Measurements from ENCODE around the gene ZNF436. TPM values are rescaled to one million over a fixed set of nuclear protein-coding genes. Genes with fewer than 3 reads are reported as not detected.

The ZNF436 gene
- total and polyA plus RNA-seq, 2 donors (not counting 3 experiments of a cell fraction or from before 2014, with no cell fraction given), result 6.5 to 14.0 TPM

- Histone ChIP-seq H3K79me2 (ENCODE audit: control insufficient read depth, insufficient read depth, low read length) (no peaks in the 10 kb centered on the region), H3K27me3 (ENCODE audit: control insufficient read depth in 2 of 2, insufficient read depth in 2 of 2, low read length in 2 of 2) (no peaks in the 10 kb centered on the region), H3K9me1 (replicated peaks; ENCODE audit: control insufficient read depth, extremely low read depth, insufficient read depth, low read length) (no peaks in the 10 kb centered on the region), H3K36me3 (ENCODE audit: control insufficient read depth in 2 of 2, extremely low read depth in 1 of 2, insufficient read depth in 2 of 2, low read length in 2 of 2) (peaks cover 10 to 18% of the 10 kb centered on the region in 2 experiments), H3K4me2 (ENCODE audit: insufficient read depth, low read length) (no peak overlapping the region), H3K9ac (replicated peaks; ENCODE audit: extremely low read depth, insufficient read depth, low read length) (no peak overlapping the region), H2AFZ (ENCODE audit: low read depth, low read length) (no peak overlapping the region), H3K27ac (ENCODE audit: insufficient read depth, low read depth, low read length) (no peak overlapping the region), H3K4me1 (ENCODE audit: control insufficient read depth, extremely low read depth, insufficient read depth, low read length) (no peaks in the 10 kb centered on the region), H3K4me3 (replicated peaks in 1 of 3; ENCODE audit: insufficient read depth in 1 of 3, low read depth in 1 of 3, low read length in 3 of 3) (no peak overlapping the region), H4K20me1 (replicated peaks; ENCODE audit: control insufficient read depth, extremely low read depth, insufficient read depth, low read length) (no peaks in the 10 kb centered on the region), H3K9me3 (replicated peaks; ENCODE audit: control insufficient read depth, insufficient read depth, low read length) (peaks cover 12% of the 10 kb centered on the region)
- no peak for FAIRE-seq
- no TSS peak for BruUV-seq (replicated peaks)
- intact Hi-C loops (cut with micrococcal nuclease), result no loop called here
- dilution Hi-C loops (cut with MboI; ENCODE audit: extremely low pct_ligation_motif_present, low sequenced_read_pairs), result no loop called here
- ChIA-PET POLR2A (interaction anchor here (1.0 kb wide), 1 partner anchor 12 kb away, joined by 5 read pairs; the partner anchor contains the start of gene HNRNPR), CTCF (interaction anchor here (1.3 kb wide), 2 partner anchors 9 to 47 kb away, joined by 4 to 6 read pairs; no protein-coding TSS in a partner anchor)
- TF ChIP-seq FOS (IDR thresholded peaks at IDR 0.05; ENCODE audit: borderline replicate concordance, insufficient read depth, low read length) (no peak), GATA2 (IDR thresholded peaks at IDR 0.05; ENCODE audit: insufficient read depth, insufficient read length, low read depth, low read length) (no peak), EZH2 (IDR thresholded peaks at IDR 0.05; ENCODE audit: borderline replicate concordance, low read depth, low read length, severe bottlenecking) (no peak), POLR2A (IDR thresholded peaks at IDR 0.05; ENCODE audit: low read depth, low read length) (no peak), MYC (IDR thresholded peaks at IDR 0.05; ENCODE audit: low read depth, low read length) (no peak), JUN (IDR thresholded peaks at IDR 0.05; ENCODE audit: borderline replicate concordance, insufficient read depth, insufficient read length, low read depth) (no peak), MAX (IDR thresholded peaks at IDR 0.05; ENCODE audit: insufficient read depth, insufficient read length) (no peak), POLR2AphosphoS5 (IDR thresholded peaks at IDR 0.05; ENCODE audit: insufficient read depth, low read depth, low read length) (no peak)
- no peak for DNase-seq (ENCODE audit: low read depth, low spot score)
Measured at GRCh38 chr1:23356471-23357137, 13.0 kb downstream of the ZNF436 start.
